ENCODE results near the gene GSE1. TPM values are rescaled to one million over a fixed set of nuclear protein-coding genes. Genes with fewer than 3 reads are reported as not detected.

The GSE1 gene
- total RNA-seq, 1 experiment from 2014 or later: 42.7 TPM

DNA sequence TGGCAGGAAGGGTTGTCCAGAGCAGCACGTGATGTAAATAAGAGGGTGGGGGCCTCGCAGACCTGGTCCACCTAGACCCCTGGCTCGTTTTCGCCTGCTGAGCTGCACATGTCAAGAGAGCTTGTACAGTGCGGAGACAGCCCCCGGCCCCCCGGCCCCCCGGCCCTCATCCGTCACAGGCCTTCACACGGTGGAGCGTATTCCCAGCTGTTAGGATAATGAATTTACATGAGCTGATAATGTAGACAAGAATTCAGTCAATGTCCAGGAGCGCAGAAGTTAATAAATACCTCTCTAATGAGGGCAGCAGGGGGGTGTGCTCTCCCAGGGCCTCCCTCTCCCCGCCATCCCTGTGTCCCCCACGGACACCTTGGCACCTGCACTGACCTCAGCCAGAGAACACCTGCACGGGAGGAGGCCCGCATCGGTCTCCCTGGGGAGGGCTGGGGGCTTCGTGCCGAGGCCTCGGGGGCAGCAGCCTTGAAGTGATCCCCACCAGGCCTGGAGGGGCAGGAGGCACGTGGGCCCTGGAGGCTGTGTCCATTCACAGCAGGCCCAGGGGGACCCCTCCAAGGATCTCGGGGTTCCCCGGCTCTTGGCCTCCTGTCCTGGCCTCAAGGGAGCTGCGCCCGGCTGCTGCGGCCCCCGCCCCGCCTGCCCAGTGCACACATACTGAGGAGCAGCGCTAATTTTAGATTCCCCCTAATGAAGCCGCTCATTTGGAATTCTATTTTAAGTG is 14.6 kb downstream of the GSE1 start:
- no peak overlapping the region for H3K27ac ChIP-seq
- H3K4me1 ChIP-seq (replicated peaks): no peaks in the 10 kb centered on the region

DNA sequence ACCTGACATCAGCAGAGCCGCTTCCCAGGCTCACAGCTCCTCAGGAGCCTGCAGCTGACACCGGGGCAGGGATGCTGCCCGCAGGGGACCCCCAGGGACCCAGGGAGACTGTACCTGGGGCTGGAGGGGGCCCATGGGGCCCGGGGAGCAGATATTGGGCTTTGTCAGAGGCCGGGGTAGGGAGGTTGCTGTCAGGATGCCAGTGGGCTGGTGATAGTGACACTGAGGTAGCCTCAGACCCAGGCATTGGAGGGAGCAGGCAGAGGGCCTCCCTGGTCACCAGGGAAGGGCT is 15.1 kb downstream of the GSE1 start:
- Histone ChIP-seq H3K9me3 (replicated peaks) (peaks cover 13% of the 10 kb centered on the region), H3K36me3 (peaks cover 7% of the 10 kb centered on the region; the same call in 1 of the 2 replicates), H3K4me3 (no peak overlapping the region), H3K27me3 (replicated peaks) (no peaks in the 10 kb centered on the region), H3K4me1 (replicated peaks) (no peaks in the 10 kb centered on the region), H3K27ac (no peak overlapping the region)
- no peak for DNase-seq (ENCODE audit: low read depth in 1 of 2, low spot score in 2 of 2)

More for the DNA sequence above, 14.6 kb downstream of the GSE1 start:
- no peak for DNase-seq (ENCODE audit: low read depth in 1 of 2, low spot score in 2 of 2)
- H3K27me3 ChIP-seq (replicated peaks): no peaks in the 10 kb centered on the region
- no peak overlapping the region for H3K4me3 ChIP-seq
- H3K36me3 ChIP-seq: peaks cover 7% of the 10 kb centered on the region; the same call in 1 of the 2 replicates
- H3K9me3 ChIP-seq (replicated peaks): peaks cover 13% of the 10 kb centered on the region

DNA sequence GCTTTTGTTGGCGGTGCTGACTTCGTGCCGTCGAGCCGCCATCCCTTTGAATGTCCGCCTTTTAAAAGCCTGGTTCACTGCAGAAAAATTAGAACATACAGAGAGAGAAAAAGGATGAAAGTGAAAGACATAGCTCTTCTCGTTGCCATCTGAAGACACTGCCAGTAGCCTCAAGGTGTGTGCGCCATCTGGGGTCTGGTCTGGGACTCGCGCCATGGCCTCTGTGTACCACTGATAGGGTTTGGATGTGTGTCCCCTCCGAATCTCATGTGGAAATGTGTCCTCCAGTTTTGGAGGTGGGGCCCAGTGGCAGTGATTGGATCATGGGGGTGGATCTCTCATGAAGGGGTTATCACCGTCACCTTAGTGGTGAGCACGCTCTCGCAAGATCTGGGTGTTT is 15.5 kb downstream of the GSE1 start:
- peaks cover 13% of the 10 kb centered on the region for H3K9me3 ChIP-seq (replicated peaks)
- H3K4me1 ChIP-seq (replicated peaks): no peaks in the 10 kb centered on the region
- DNase-seq (ENCODE audit: low read depth in 1 of 2, low spot score in 2 of 2): no peak
- H3K27ac ChIP-seq: no peak overlapping the region
- no peak overlapping the region for H3K4me3 ChIP-seq
- peaks cover 7% of the 10 kb centered on the region; the same call in 1 of the 2 replicates for H3K36me3 ChIP-seq
- no peaks in the 10 kb centered on the region for H3K27me3 ChIP-seq (replicated peaks)

DNA sequence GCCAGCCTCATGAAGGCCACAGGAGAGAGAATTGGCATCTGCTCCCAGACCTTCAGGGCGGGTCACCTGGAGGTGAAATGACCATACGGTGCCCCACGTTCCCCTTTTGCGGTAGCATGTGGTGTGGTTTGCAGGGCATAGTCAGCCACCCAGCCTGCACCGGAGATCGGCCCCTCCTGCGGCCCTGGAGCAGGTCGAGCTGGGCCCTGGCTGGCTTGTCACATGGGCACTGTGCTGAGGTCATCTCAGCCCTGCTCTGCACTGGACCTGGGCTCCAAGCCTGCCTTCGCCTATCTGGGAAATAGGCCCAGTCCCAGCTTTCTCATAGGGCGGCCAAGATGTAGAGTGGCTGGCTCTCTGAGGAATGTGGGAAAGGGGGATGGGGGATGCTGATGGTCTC is 16.2 kb downstream of the GSE1 start:
- H3K27me3 ChIP-seq (replicated peaks): no peaks in the 10 kb centered on the region
- no peak overlapping the region for H3K4me3 ChIP-seq
- no peak overlapping the region for H3K27ac ChIP-seq
- peaks cover 13% of the 10 kb centered on the region for H3K9me3 ChIP-seq (replicated peaks)
- no peaks in the 10 kb centered on the region for H3K4me1 ChIP-seq (replicated peaks)
- H3K36me3 ChIP-seq: peaks cover 7% of the 10 kb centered on the region; the same call in 1 of the 2 replicates
- DNase-seq (ENCODE audit: low read depth in 1 of 2, low spot score in 2 of 2): no peak

DNA sequence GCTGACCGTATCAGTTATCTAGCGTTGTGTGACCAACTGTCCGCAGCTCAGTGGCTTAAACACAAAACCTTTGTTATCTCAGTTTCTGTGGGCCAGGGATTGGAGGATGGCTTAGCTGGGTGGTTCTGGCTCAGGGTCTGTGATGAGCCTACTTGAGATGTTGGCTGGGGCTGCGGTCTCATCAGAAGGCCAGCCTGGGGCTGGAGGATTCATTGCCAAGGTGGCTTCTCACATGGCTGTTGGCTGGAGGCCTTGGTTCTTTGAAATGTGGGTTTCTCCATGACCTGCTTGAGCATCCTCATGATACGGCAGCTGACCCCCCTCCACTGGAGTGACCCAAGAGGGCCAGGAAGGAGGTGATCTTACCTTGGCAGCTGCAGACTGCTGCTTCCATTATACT is 16.7 kb downstream of the GSE1 start:
- no peak overlapping the region for H3K4me3 ChIP-seq
- no peaks in the 10 kb centered on the region for H3K27me3 ChIP-seq (replicated peaks)
- H3K36me3 ChIP-seq: peaks cover 7% of the 10 kb centered on the region; the same call in 1 of the 2 replicates
- DNase-seq (ENCODE audit: low read depth in 1 of 2, low spot score in 2 of 2): no peak
- no peaks in the 10 kb centered on the region for H3K4me1 ChIP-seq (replicated peaks)
- H3K27ac ChIP-seq: no peak overlapping the region
- peaks cover 13% of the 10 kb centered on the region for H3K9me3 ChIP-seq (replicated peaks)

DNA sequence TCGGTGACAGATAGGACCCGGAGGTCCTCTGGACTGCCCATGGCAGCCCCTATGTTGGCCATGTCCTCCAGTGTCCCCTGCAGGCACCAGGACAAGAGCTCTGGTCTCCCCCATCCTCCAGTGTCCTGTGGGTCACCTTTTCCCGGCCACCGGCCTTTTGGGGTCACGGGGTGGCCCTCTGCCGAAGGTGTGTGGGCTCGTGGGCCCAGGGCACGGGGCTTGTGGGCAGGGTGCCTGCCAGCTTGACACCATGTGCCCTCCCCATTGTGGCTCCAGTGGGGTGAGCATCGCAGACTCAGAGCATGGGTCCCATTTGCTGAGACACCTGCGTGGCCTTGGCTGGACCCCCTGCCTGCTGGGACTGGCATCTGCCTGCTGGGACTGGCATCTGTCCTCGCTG is 18.1 kb downstream of the GSE1 start:
- Histone ChIP-seq H3K27me3 (replicated peaks) (no peaks in the 10 kb centered on the region), H3K27ac (no peak overlapping the region), H3K4me1 (replicated peaks) (no peaks in the 10 kb centered on the region), H3K36me3 (peaks cover 10% of the 10 kb centered on the region; the same call in 1 of the 2 replicates), H3K9me3 (replicated peaks) (peaks cover 13% of the 10 kb centered on the region), H3K4me3 (no peak overlapping the region)
- no peak for DNase-seq (ENCODE audit: low read depth in 1 of 2, low spot score in 2 of 2)

DNA sequence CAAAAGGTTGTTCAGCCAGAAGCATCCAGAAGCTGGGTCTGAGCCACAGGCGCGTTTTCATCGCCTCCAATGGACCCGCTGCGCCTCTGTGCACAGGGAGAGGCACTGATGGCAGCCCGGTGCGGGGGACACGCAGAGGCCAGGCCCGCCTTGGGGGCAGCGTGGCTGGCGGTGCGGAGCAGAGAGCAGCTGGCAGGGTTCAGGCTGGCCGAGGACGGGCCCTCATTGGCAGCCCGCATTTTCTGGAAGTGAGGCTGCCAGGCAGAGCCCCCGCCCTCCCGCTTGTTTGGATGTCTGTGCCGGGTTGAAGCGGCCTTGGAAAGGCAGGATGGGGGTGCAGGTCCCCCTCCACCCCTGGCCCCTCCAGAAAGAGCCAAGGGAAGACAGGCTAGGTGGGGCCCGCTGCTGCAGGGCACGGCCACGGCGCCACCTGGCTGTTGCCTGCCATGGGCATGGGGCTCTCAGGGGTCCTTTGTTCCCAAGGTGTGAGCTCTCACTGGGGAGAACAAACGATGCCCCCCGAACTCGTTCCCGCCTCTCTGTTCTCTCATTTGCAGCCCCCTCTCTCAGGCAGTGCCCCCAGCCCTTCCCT is 18.8 kb downstream of the GSE1 start:
- no peak overlapping the region for H3K27ac ChIP-seq
- DNase-seq (ENCODE audit: low read depth in 1 of 2, low spot score in 2 of 2): no peak
- no peaks in the 10 kb centered on the region for H3K27me3 ChIP-seq (replicated peaks)
- peaks cover 13% of the 10 kb centered on the region for H3K9me3 ChIP-seq (replicated peaks)
- H3K36me3 ChIP-seq: peaks cover 10% of the 10 kb centered on the region; the same call in 1 of the 2 replicates
- no peaks in the 10 kb centered on the region for H3K4me1 ChIP-seq (replicated peaks)
- H3K4me3 ChIP-seq: no peak overlapping the region

DNA sequence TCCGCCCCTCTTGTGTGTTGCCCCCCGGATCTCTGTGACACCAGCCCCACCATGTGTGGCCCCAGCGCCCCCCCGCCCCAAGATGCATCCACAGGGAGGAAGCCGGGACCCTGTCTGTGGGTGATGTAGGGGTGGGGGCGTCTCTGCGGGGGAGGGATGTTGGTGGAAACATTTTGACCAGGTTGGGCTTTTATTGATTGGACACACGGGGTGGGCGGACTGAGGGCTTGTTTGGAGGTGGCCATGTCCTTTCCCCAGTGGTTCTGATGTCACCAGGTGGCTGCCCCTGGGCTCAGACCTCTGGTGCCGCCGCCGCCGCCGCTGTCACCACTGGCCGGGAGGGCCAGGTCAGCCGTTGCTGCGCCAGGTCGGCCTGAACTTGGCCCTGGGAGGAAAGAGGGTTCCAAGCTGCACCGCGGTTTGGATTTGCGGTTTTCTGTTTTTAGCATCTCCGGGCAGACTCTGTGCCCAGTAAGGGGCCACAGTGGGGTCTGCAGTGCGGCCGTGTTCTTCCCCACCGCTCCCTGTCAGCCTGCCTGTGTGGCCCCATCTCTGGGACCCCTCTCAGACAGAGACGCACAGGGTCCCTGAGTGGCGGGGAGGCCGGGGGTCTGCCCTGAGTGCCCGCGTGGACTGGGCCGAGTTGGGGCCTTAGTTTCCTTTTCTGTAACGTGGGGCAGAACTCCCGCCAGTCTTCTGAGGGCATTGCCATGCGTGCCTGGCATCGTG is 19.8 kb downstream of the GSE1 start:
- H3K27me3 ChIP-seq (replicated peaks): no peaks in the 10 kb centered on the region
- H3K36me3 ChIP-seq: peaks cover 10% of the 10 kb centered on the region; the same call in 1 of the 2 replicates
- no peak overlapping the region for H3K27ac ChIP-seq
- peaks cover 13% of the 10 kb centered on the region for H3K9me3 ChIP-seq (replicated peaks)
- DNase-seq (ENCODE audit: low read depth in 1 of 2, low spot score in 2 of 2): no peak
- H3K4me3 ChIP-seq: no peak overlapping the region
- H3K4me1 ChIP-seq (replicated peaks): no peaks in the 10 kb centered on the region

DNA sequence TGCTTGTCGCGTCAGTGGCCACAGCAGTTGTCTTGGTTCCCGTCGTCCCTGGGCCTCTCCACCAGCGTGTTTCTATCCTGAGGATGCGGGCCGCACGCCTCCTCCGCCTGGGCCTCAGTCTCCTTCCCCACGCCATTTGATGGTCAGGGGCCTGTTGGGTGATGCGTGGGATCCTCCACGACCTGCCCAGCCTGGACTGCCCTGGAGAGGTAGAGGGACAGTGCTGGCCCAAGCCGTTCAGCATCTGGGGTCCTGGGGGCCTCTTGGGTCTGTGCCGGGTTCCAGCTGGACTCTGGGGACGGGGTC is 20.3 kb downstream of the GSE1 start:
- Histone ChIP-seq H3K4me1 (replicated peaks) (no peaks in the 10 kb centered on the region), H3K36me3 (peaks cover 10% of the 10 kb centered on the region; the same call in 1 of the 2 replicates), H3K27me3 (replicated peaks) (no peaks in the 10 kb centered on the region), H3K4me3 (no peak overlapping the region), H3K27ac (no peak overlapping the region), H3K9me3 (replicated peaks) (peaks cover 13% of the 10 kb centered on the region)
- DNase-seq (ENCODE audit: low read depth in 1 of 2, low spot score in 2 of 2): no peak

DNA sequence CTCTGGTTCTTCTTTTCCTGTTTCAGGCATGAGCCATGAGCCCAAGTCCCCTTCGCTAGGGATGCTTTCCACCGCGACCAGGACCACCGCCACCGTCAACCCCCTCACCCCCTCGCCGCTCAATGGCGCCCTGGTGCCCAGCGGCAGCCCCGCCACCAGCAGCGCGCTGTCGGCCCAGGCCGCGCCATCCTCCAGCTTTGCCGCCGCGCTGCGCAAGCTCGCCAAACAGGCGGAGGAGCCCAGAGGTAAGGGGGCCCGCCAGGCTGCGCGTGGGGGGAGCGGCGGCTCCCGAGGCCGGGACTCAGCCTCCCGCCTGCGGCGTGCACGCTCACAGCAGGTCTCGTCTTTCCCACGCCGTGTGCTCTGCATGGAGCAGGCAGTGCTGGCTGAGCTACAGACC is 20.8 kb downstream of the GSE1 start:
- Histone ChIP-seq H3K9me3 (replicated peaks) (peaks cover 13% of the 10 kb centered on the region), H3K4me3 (no peak overlapping the region), H3K36me3 (peaks cover 8% of the 10 kb centered on the region; the same call in 1 of the 2 replicates), H3K4me1 (replicated peaks) (no peaks in the 10 kb centered on the region), H3K27me3 (replicated peaks) (no peaks in the 10 kb centered on the region), H3K27ac (no peak overlapping the region)
- no peak for DNase-seq (ENCODE audit: low read depth in 1 of 2, low spot score in 2 of 2)

DNA sequence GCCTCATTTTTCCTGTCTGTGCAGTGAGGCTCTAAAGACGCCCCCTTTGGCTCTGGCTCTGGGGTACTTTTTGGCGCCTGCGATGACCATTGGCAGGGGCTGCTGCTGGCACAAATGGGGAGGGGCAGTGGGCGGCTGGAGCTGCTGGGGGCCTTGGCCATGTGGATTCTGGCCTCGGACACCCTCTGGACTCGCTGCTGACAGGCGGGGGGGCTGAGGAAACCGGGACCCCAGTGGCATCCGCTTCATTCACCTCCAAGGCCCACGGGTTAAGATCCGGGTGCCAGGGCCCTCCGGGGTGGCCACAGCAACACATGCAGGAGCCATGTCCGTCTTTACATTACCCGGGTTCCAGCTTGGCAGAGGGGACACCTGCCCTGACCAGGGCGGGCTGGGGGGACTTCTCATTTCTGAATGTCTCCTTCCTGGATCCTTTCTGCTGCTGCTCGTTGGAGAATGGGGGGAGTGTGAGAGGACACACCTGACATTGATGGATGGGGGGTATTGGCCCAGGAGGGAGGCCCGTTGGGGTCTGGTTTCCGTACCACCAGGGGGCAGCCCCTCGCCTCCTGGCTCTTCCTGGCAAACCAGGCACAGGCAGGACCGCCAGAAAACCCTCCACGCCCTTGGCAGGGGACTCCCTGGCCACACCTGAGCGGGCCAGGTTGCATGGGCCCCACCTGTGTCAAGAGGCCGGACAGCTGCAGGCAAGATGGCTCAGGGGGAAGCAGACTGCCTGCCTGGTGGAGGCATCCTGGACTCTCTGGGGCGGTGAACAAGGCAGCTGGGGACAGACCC is 21.8 kb downstream of the GSE1 start:
- peaks cover 2% of the 10 kb centered on the region; the same call in 1 of the 2 replicates for H3K36me3 ChIP-seq
- H3K4me1 ChIP-seq (replicated peaks): no peaks in the 10 kb centered on the region
- no peak overlapping the region for H3K27ac ChIP-seq
- no peak overlapping the region for H3K4me3 ChIP-seq
- peaks cover 5% of the 10 kb centered on the region for H3K9me3 ChIP-seq (replicated peaks)
- DNase-seq (ENCODE audit: low read depth in 1 of 2, low spot score in 2 of 2): no peak
- no peaks in the 10 kb centered on the region for H3K27me3 ChIP-seq (replicated peaks)

DNA sequence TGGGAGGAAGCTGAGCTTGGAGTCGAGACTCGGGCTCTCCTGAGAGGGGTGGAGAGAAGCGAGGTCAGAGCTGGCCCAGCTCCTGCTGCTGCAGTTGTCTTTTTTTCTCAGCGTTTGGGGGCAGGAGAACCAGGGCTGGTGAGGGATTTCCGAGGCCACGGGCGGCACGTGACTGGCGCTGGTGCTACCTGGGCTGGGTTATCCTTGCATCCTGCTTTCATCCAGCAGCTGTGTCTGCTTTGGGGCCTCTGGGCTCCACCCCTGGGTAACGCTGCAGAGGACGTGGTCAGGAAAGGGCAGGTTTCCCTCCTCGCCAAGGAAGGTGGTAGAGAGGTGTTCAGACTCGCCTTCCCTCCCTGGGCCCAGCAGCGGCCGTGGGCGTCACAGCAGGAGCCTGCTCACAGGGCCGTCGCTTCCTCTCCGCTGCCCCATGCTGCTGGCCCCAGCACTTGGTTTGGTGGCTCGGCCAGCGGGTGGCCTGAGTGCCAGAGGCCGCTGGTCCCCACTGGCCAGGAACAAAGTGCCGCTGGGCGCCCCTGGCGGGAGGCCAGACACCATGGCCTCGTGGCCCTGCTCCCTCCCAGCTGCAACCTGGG is 22.5 kb downstream of the GSE1 start:
- Histone ChIP-seq H3K4me1 (replicated peaks) (no peaks in the 10 kb centered on the region), H3K27me3 (replicated peaks) (no peaks in the 10 kb centered on the region), H3K9me3 (replicated peaks) (no peaks in the 10 kb centered on the region), H3K27ac (no peak overlapping the region), H3K36me3 (peaks cover 2% of the 10 kb centered on the region; the same call in 1 of the 2 replicates), H3K4me3 (no peak overlapping the region)
- DNase-seq (ENCODE audit: low read depth in 1 of 2, low spot score in 2 of 2): no peak

DNA sequence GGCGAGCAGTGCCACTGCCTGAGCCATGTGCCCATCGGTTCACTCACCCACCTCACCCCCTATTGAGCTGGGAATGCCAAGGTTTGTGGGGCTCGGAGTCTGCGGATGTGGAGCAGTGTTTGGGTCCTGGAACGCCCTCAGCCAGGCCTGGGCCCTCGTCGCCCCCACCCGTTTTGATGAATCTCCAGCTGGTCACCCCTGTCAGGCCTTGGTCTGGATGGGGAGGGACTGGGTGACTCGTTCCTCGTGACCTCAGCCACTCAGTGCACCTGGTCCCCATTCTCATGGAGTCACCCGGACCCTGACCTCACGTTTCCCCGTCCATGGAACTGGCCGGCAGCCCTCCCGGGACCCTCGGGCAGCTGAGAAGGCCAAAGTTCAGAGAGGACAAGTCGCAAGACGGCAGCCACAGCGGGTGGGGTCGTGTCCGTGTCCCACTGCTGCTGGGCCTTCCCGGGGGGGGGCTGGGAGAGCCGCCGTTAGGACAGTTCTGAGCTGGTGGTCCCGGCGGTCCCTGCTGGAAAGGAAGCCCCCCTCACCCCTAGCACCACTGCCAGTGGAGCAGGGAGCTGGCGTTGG is 23.2 kb downstream of the GSE1 start:
- Histone ChIP-seq H3K4me1 (replicated peaks) (no peaks in the 10 kb centered on the region), H3K27ac (no peak overlapping the region), H3K36me3 (peaks cover 2% of the 10 kb centered on the region; the same call in 1 of the 2 replicates), H3K9me3 (replicated peaks) (no peaks in the 10 kb centered on the region), H3K27me3 (replicated peaks) (no peaks in the 10 kb centered on the region), H3K4me3 (no peak overlapping the region)
- no peak for DNase-seq (ENCODE audit: low read depth in 1 of 2, low spot score in 2 of 2)

Data from SJSA1 (cell line).